CD4-positive, alpha-beta T cell treated with Interferon gamma for 1 hour (primary cell): ENCODE results near the gene EIF3K.

ENCODE experiments used
- DNase-seq: peaks from one replicate; pipeline ENCODE4 v3.0.0-alpha.2; 2020

The EIF3K gene

GRCh38 chr19:38650911-38651584 is 32.1 kb downstream of the EIF3K start:
- no peak for DNase-seq

GRCh38 chr19:38653028-38653571 is 34.1 kb downstream of the EIF3K start:
- DNase-seq: peak; percentile 25

- DNase-seq: no peak
Observed at GRCh38 chr19:38654628-38655055, 35.7 kb downstream of the EIF3K start.

GRCh38 chr19:38655148-38655824 is 36.3 kb downstream of the EIF3K start:
- no peak for DNase-seq

- no peak for DNase-seq
Observed at GRCh38 chr19:38656171-38656981, 37.4 kb downstream of the EIF3K start.

- no peak for DNase-seq
Observed at GRCh38 chr19:38657633-38658222, 38.7 kb downstream of the EIF3K start.

- DNase-seq: no peak
Observed at GRCh38 chr19:38658462-38659306, 39.7 kb downstream of the EIF3K start.

- no peak for DNase-seq
Observed at GRCh38 chr19:38660724-38661123, 41.7 kb downstream of the EIF3K start.

GRCh38 chr19:38661136-38661535 is 42.1 kb downstream of the EIF3K start:
- DNase-seq: no peak

GRCh38 chr19:38661996-38662395 is 43.0 kb downstream of the EIF3K start:
- DNase-seq: no peak

GRCh38 chr19:38662537-38663155 is 43.7 kb downstream of the EIF3K start:
- no peak for DNase-seq

- no peak for DNase-seq
Observed at GRCh38 chr19:38663156-38663651, 44.2 kb downstream of the EIF3K start.

- DNase-seq: no peak
Observed at GRCh38 chr19:38663957-38664502, 45.0 kb downstream of the EIF3K start.

- DNase-seq: no peak
Observed at GRCh38 chr19:38664503-38665211, 45.7 kb downstream of the EIF3K start.

GRCh38 chr19:38665219-38665931 is 46.4 kb downstream of the EIF3K start:
- no peak for DNase-seq

- DNase-seq: no peak
Observed at GRCh38 chr19:38665950-38666662, 47.1 kb downstream of the EIF3K start.

GRCh38 chr19:38666663-38667511 is 47.9 kb downstream of the EIF3K start:
- peak; percentile 63 for DNase-seq

GRCh38 chr19:38667661-38668171 is 48.7 kb downstream of the EIF3K start:
- no peak for DNase-seq
